BLaER1 (cell line): ENCODE data around the gene ATN1.
"Not testable (repeated sequence)": the region's sequence is repeated elsewhere in the genome, so short reads cannot be mapped to it uniquely, and the experiment has no call there.

ENCODE experiments used
- H3K27ac ChIP-seq: shearing (Covaris generic); formaldehyde crosslinking; 2 replicates; pipeline ENCODE4 v1.8.1; 2022
- H3K27me3 ChIP-seq: shearing (Covaris generic); formaldehyde crosslinking; 2 replicates; pipeline ENCODE4 v1.8.1; 2022
- H3K36me3 ChIP-seq: shearing (Covaris generic); formaldehyde crosslinking; 2 replicates; pipeline ENCODE4 v1.8.1; 2022
- H3K4me1 ChIP-seq: shearing (Covaris generic); formaldehyde crosslinking; 2 replicates; pipeline ENCODE4 v1.8.1; 2022
- H3K4me2 ChIP-seq: shearing (Covaris generic); formaldehyde crosslinking; 2 replicates; pipeline ENCODE4 v1.8.1; 2022
- H3K4me3 ChIP-seq: shearing (Covaris generic); formaldehyde crosslinking; 2 replicates; pipeline ENCODE4 v1.8.1; 2022
- H3K9ac ChIP-seq: shearing (Covaris generic); formaldehyde crosslinking; 2 replicates; pipeline ENCODE4 v1.8.1; 2022
- H3K9me3 ChIP-seq: shearing (Covaris generic); formaldehyde crosslinking; 2 replicates; pipeline ENCODE4 v1.8.1; 2022
- H4K20me1 ChIP-seq: shearing (Covaris generic); formaldehyde crosslinking; 2 replicates; pipeline ENCODE4 v1.8.1; 2022
- Cebpa-rat ChIP-seq: shearing (Covaris generic); IDR thresholded peaks from 2 replicates; pipeline ENCODE4 v1.8.1; 2022

ATN1 gene

DNA sequence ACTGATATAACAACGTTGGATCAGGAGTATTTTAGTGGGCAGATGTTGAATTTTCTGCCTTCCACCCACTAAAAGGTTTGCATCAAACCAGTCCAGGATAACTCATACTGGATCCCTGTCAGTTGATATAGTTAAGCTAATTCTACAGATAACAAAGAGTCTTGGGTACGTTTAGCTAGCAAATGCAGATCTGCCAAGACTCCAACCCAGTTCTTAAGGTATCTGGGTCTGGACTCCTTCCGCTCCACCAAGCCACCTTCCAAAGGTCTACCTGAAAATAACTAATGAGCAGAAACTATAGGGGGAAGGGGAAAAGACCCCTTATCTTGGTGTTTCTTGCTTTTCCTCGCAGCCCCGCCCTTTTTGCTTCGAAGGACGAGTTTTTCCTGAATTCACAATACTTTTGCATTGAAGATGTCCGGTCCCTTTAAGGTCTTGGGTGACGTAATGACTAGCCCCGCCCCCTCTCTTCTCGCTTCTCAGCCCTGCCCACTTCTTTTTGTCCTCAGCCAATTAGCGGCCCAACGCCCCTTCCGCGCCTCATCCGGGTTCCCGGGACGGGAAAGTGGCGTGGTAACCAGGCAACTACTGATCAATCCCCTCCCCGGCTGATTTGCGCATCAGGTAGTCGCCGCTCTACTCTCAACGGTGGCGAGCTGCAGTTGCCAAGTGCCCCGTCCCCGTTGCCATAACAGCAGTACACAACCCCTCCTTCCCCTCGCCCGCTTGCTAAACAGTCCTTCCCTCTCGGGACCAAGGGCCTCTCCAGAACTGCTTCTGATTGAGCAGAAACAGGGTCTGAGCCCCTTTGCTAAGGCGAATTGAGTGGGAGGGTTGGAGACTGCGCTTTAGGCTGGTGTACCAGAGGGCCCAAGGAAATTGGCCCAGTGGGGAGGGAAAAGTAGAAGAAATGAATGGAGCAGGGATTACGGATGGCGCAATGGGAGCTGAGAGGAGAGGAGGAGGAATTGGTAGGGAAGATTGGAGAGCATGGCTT lies 23.2 kb upstream of the ATN1 start, which contains the start of gene LRRC23:
LRRC23 (plus strand) TSS at position 543 of the 997 bp plus-strand sequence. CDS start 812 bp downstream, outside the sequence.
- Histone ChIP-seq H3K36me3 (peaks cover 20% of the 10 kb centered on the region; the same call in 1 of the 2 replicates), H3K4me2 (peak within 1 kb of the TSS; percentile 99), H3K27me3 (no peaks in the 10 kb centered on the region), H3K4me3 (peak within 1 kb of the TSS; percentile 74), H3K27ac (peak within 1 kb of the TSS; percentile 60), H3K9ac (peak within 1 kb of the TSS; percentile 75), H3K9me3 (no peaks in the 10 kb centered on the region), H3K4me1 (peaks cover 25% of the 10 kb centered on the region), H4K20me1 (no peaks in the 10 kb centered on the region)
- TF ChIP-seq Cebpa-rat = no peak; the same call in 1 of the 2 replicates

DNA sequence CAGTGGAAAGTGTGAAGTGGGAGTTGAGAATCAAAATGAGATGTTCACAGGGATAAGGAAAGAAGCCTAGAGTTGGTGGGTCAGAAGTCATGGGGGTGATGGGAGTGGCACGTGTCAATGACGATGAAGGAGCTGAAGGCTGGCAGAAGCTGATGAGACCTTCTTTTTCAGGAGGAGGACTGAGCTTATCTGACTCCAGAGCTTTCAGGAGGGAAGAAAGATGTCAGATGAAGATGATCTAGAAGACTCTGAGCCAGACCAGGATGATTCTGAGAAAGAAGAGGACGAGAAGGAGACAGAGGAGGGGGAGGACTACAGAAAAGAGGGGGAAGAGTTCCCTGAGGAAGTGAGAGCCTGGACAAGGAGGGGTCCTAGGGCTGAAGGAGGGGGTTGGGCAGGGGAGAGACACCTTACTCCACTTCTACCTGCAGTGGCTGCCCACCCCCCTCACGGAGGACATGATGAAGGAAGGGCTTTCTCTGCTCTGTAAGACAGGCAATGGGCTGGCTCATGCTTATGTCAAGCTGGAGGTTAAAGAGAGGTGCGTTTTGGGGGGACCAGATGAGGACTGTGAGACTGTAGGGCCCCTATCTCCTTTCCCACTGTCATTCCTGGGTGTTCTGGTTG lies 22.2 kb upstream of the ATN1 start:
- Histone ChIP-seq H3K36me3 (peaks cover 20% of the 10 kb centered on the region; the same call in 1 of the 2 replicates), H4K20me1 (no peaks in the 10 kb centered on the region), H3K27ac (no peak overlapping the region), H3K4me3 (peak overlapping the region; percentile 74), H3K27me3 (no peaks in the 10 kb centered on the region; the same call in 1 of the 2 replicates), H3K4me1 (peaks cover 19% of the 10 kb centered on the region), H3K9me3 (no peaks in the 10 kb centered on the region), H3K4me2 (peak overlapping the region; percentile 99), H3K9ac (peak overlapping the region; percentile 75)
- TF ChIP-seq Cebpa-rat = no peak

DNA sequence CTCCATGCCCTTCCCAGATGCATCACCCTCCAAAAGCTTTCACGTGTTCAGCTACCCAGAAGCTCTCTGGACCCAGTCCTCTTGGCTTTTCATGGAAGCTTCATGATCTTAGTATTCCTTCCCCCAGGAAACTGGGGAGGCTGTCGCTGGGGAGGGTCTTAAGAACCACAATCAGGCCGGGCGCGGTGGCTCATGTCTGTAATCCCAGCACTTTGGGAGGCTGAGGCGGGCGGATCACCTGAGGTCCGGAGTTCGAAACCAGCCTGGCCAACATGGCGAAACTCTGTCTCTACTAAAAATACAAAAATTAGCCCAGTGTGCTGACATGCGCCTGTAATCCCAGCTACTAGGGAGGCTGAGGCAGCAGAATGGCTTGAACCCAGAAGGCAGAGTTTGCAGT lies 19.6 kb upstream of the ATN1 start:
- H3K4me1 ChIP-seq = peaks cover 19% of the 10 kb centered on the region
- H3K9ac ChIP-seq, H3K4me2 ChIP-seq, H3K4me3 ChIP-seq, H4K20me1 ChIP-seq, H3K9me3 ChIP-seq, H3K27ac ChIP-seq: not testable (repeated sequence)
- peaks cover 25% of the 10 kb centered on the region for H3K27me3 ChIP-seq
- H3K36me3 ChIP-seq = peaks cover 20% of the 10 kb centered on the region; the same call in 1 of the 2 replicates

DNA sequence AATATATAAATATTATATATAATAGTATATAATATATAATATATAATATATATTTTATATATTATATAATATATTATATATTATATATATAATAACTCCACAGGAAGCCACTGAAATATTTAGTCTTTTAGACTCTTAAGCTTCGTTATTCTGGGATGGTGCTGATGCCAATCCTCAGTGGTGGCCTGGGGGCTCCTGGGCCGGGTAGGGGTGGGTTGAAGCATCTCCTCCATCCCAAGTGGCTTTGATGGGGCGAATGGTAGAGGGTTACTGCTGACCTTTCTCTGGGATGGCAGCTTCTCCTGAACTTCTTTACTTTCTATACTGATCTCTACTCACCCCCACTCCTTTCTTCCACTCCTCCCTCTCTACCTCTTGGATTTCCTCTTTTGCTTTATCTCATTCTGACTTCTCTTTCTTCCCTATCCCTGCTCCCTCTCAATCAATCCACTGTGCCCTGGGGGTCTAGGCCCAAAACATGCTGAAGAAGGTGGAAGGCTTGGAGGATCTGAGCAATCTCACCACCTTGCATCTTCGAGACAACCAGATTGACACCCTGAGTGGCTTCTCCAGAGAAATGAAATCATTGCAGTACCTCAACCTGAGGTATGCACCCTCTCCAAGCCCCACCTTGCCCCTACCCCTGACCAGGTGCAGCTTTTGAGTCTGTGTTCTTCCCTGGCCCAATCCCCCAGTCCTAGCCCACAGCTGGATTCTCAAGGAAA lies 18.2 kb upstream of the ATN1 start:
- Histone ChIP-seq H4K20me1 (no peaks in the 10 kb centered on the region), H3K9ac (no peak overlapping the region)

DNA sequence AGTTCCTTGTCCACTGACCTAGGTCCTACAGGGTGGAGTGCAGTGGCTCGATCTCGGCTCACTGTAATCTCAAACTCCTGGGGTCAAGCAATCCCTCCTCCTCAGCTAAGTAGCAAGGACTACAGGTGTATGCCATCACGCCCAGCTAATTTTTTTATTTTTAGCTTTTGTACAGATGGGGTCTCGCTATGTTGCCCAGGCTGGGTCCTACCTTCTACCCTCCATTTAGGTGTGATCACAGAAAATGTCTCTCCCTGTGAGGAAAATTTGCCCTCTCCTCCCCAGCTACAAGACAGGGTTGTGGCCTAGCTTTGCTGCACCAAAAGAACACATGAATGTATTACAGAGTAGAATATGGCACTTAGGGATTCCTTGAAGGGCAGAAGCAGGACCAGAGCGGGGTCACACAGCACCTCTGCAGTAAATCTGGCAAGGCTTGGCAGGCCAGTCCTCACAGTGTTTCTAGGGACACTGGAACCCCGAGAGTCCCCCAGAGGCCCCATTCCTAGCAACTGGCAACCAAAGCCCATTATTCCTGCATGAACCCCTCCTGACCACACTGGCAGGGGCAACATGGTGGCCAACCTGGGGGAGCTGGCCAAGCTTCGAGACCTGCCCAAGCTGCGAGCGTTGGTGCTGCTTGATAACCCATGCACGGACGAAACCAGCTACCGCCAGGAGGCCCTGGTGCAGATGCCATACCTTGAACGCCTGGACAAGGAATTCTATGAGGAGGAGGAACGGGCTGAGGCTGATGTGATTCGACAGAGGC lies 15.4 kb upstream of the ATN1 start:
- TF ChIP-seq Cebpa-rat = no peak
- H3K27me3 ChIP-seq = peaks cover 67% of the 10 kb centered on the region
- H4K20me1 ChIP-seq = peaks cover 7% of the 10 kb centered on the region; the same call in 1 of the 2 replicates
- no peak overlapping the region for H3K27ac ChIP-seq
- H3K9me3 ChIP-seq = no peaks in the 10 kb centered on the region
- no peak overlapping the region for H3K9ac ChIP-seq
- peaks cover 8% of the 10 kb centered on the region; the same call in 1 of the 2 replicates for H3K36me3 ChIP-seq
- peaks cover 17% of the 10 kb centered on the region for H3K4me1 ChIP-seq
- H3K4me3 ChIP-seq = no peak overlapping the region
- no peak overlapping the region for H3K4me2 ChIP-seq

More for the DNA sequence above, 18.2 kb upstream of the ATN1 start:
- Histone ChIP-seq H3K9me3 (no peaks in the 10 kb centered on the region), H3K4me1 (peaks cover 17% of the 10 kb centered on the region), H3K27ac (no peak overlapping the region), H3K36me3 (peaks cover 20% of the 10 kb centered on the region; the same call in 1 of the 2 replicates), H3K4me3 (no peak overlapping the region), H3K27me3 (peaks cover 39% of the 10 kb centered on the region), H3K4me2 (no peak overlapping the region)
- TF ChIP-seq Cebpa-rat = no peak

DNA sequence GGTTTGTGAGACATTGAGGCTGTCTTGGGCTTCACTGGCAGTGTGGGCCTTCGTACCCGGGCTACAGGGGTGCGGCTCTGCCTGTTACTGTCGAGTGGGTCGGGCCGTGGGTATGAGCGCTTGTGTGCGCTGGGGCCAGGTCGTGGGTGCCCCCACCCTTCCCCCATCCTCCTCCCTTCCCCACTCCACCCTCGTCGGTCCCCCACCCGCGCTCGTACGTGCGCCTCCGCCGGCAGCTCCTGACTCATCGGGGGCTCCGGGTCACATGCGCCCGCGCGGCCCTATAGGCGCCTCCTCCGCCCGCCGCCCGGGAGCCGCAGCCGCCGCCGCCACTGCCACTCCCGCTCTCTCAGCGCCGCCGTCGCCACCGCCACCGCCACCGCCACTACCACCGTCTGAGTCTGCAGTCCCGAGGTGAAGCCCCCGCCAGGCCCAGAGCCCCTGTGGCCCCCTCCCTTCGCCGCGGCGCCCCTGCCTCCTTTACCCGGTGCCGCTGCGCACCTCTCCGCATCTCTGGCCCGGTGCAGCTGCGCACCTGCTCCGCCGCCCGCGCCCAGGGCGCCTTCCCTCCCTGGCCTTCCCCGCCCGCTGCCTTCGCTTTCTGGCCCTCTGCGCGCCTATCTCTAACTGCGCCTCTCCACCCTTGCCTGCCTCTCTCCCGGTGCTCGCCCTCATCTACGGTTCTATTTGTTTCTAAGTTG lies 13.4 kb upstream of the ATN1 start, which contains the start of gene ENO2:
ENO2 (plus strand) TSS at position 335 of the 701 bp plus-strand sequence. CDS start 1,253 bp downstream, outside the sequence.
- Histone ChIP-seq H3K4me2 (peak within 1 kb of the TSS; percentile 93), H3K27me3 (peaks cover 71% of the 10 kb centered on the region), H4K20me1 (peaks cover 7% of the 10 kb centered on the region; the same call in 1 of the 2 replicates), H3K9me3 (no peaks in the 10 kb centered on the region), H3K36me3 (no peaks in the 10 kb centered on the region; the same call in 1 of the 2 replicates), H3K9ac (peak within 1 kb of the TSS; percentile 55; the same call in 1 of the 2 replicates), H3K27ac (no peak within 1 kb of the TSS), H3K4me3 (peak within 1 kb of the TSS; percentile 72), H3K4me1 (peaks cover 20% of the 10 kb centered on the region)
- no peak for TF ChIP-seq Cebpa-rat

DNA sequence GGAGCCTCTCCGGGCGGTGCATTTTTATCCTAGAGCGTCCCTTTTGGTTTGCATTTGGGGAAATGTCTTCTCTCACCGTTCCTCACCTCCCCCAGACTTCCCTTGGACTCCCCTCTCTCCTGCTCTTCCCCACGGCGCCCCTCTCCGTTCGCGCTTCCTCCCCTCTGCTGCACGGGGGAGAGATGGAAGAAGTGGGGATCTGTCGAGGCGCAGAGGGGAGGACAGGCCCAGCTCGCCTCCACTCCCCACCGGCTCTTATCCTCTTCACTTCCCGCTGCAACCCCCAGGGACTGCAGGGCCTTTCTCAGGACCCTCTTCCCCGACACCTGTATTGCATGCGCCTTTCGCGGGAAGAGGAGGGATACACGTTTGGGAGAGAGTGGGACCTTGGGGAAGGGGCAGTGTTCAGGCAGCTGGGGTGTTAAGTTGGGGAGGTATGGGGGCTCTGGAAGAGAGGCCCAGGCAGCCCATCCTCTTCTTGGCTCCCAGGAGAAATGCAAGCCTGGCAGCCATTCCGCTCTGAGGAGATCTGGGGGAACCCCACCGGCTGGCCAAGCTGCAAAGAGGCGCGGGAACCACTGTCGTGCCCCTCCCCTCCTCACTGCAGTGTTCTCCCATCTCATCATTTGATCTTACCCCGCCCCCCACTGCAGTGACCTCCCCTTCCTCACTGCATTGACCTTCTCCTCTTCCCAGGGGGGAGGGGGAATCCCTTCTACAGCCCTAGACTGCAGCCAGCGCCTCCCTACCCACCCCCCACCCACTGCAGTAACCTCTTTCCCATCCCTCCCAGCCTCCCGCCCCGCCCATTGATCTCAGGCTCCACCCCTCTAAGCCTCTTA lies 12.6 kb upstream of the ATN1 start:
- peaks cover 23% of the 10 kb centered on the region for H3K4me1 ChIP-seq

More for the DNA sequence above, 12.6 kb upstream of the ATN1 start:
- H3K9ac ChIP-seq = peak overlapping the region; percentile 55; the same call in 1 of the 2 replicates
- peak overlapping the region; percentile 72 for H3K4me3 ChIP-seq
- H3K36me3 ChIP-seq = no peaks in the 10 kb centered on the region; the same call in 1 of the 2 replicates
- peak overlapping the region; percentile 93 for H3K4me2 ChIP-seq
- no peak for TF ChIP-seq Cebpa-rat
- no peaks in the 10 kb centered on the region for H3K9me3 ChIP-seq
- peaks cover 7% of the 10 kb centered on the region; the same call in 1 of the 2 replicates for H4K20me1 ChIP-seq
- H3K27me3 ChIP-seq = peaks cover 71% of the 10 kb centered on the region
- no peak overlapping the region for H3K27ac ChIP-seq
